Parathyroid adenoma (tissue), 2 donors: ENCODE results near the gene NUP133.
A peak's percentile ranks its signal among the peaks of the same experiment; 100 is the strongest.
"Not testable (repeated sequence)": the region's sequence is repeated elsewhere in the genome, so short reads cannot be mapped to it uniquely, and the experiment has no call there.

Experiments
- H2AFZ ChIP-seq: fragments of 300-600 bp; sonication (generic); one replicate; pipeline ENCODE4 v1.7.0; 2017; ENCODE audit warnings: antibody characterized with exemption, mild to moderate bottlenecking
- H3K27ac ChIP-seq: fragments of 300-600 bp; sonication (generic); one replicate; pipeline ENCODE4 v1.7.0; 2017
- H3K27me3 ChIP-seq: fragments of 300-600 bp; sonication (generic); one replicate; pipeline ENCODE4 v1.7.0; 2017; ENCODE audit warnings: low read length; ENCODE audit not compliant: control insufficient read depth, insufficient read depth
- H3K36me3 ChIP-seq: fragments of 300-600 bp; sonication (generic); one replicate; pipeline ENCODE4 v1.7.0; 2017; ENCODE audit warnings: low read length; ENCODE audit not compliant: control insufficient read depth, insufficient read depth
- H3K4me1 ChIP-seq: fragments of 300-600 bp; sonication (generic); one replicate; pipeline ENCODE4 v1.7.0; 2017; ENCODE audit warnings: control low read depth
- H3K4me2 ChIP-seq: fragments of 300-600 bp; sonication (generic); one replicate; pipeline ENCODE4 v1.7.0; 2017; ENCODE audit warnings: low read length
- H3K4me3 ChIP-seq: fragments of 300-600 bp; sonication (generic); one replicate; pipeline ENCODE4 v1.7.0; 2017; ENCODE audit warnings: low read depth, low read length
- H3K79me2 ChIP-seq: fragments of 300-600 bp; sonication (generic); one replicate; pipeline ENCODE4 v1.7.0; 2017; ENCODE audit warnings: control low read depth
- H3K9ac ChIP-seq: fragments of 300-600 bp; sonication (generic); one replicate; pipeline ENCODE4 v1.7.0; 2017; ENCODE audit warnings: mild to moderate bottlenecking
- H3K9me3 ChIP-seq: fragments of 300-600 bp; sonication (generic); one replicate; pipeline ENCODE4 v1.7.0; 2017; ENCODE audit warnings: low read length; ENCODE audit not compliant: control insufficient read depth
- TF ChIP-seq, protein P1 (sequence below): fragments of 300-600 bp; sonication (generic); IDR thresholded peaks from one replicate; pipeline ENCODE4 v1.7.0; 2017; ENCODE audit warnings: antibody characterized with exemption, mild to moderate bottlenecking
- donor health status: primary hyperparathyroidism.

Gene NUP133

GRCh38 chr1:229407206-229408026, 100.7 kb downstream of the NUP133 start:
- Histone ChIP-seq H3K9ac (no peak overlapping the region), H3K27ac (no peak overlapping the region), H2AFZ (peak overlapping the region; percentile 46), H3K4me2 (peak overlapping the region; percentile 43), H3K27me3 (peaks cover 14% of the 10 kb centered on the region), H3K9me3 (no peaks in the 10 kb centered on the region), H3K4me1 (no peaks in the 10 kb centered on the region), H3K4me3 (no peak overlapping the region), H3K79me2 (no peaks in the 10 kb centered on the region), H3K36me3 (no peaks in the 10 kb centered on the region)
- TF ChIP-seq, protein P1, sequence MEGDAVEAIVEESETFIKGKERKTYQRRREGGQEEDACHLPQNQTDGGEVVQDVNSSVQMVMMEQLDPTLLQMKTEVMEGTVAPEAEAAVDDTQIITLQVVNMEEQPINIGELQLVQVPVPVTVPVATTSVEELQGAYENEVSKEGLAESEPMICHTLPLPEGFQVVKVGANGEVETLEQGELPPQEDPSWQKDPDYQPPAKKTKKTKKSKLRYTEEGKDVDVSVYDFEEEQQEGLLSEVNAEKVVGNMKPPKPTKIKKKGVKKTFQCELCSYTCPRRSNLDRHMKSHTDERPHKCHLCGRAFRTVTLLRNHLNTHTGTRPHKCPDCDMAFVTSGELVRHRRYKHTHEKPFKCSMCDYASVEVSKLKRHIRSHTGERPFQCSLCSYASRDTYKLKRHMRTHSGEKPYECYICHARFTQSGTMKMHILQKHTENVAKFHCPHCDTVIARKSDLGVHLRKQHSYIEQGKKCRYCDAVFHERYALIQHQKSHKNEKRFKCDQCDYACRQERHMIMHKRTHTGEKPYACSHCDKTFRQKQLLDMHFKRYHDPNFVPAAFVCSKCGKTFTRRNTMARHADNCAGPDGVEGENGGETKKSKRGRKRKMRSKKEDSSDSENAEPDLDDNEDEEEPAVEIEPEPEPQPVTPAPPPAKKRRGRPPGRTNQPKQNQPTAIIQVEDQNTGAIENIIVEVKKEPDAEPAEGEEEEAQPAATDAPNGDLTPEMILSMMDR = no peak

- H3K4me1 ChIP-seq = no peaks in the 10 kb centered on the region
- TF ChIP-seq, protein P1 = no peak
- peaks cover 14% of the 10 kb centered on the region for H3K27me3 ChIP-seq
- H2AFZ ChIP-seq = peak overlapping the region; percentile 46
- H3K4me2 ChIP-seq = no peak overlapping the region
- no peaks in the 10 kb centered on the region for H3K36me3 ChIP-seq
- no peaks in the 10 kb centered on the region for H3K79me2 ChIP-seq
- no peaks in the 10 kb centered on the region for H3K9me3 ChIP-seq
- no peak overlapping the region for H3K9ac ChIP-seq
- no peak overlapping the region for H3K27ac ChIP-seq
- H3K4me3 ChIP-seq = no peak overlapping the region
Measured at GRCh38 chr1:229406798-229407197, 101.3 kb downstream of the NUP133 start.

DNA sequence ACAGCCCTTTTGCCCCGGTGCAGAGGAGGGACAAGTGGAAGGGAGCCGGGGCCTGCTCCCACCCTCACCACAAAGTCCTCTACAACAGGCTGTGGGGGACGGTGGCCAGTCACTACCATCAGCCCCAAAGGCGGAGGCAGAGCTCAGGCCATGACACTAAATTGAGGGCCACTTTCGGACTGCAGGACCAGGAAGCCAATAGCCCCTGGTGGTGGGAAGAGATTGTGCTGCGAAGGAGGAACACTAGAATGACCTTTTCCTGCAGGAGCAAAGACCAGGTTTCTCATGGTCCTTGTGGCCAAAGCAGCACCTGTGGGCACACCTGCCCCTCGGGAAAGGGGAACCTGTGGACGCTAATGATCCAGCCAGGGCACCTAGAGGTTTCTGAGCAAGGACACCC, 104.6 kb downstream of the NUP133 start:
- H3K27me3 ChIP-seq = peaks cover 10% of the 10 kb centered on the region

GRCh38 chr1:229402993-229403392, 105.1 kb downstream of the NUP133 start:
- no peak overlapping the region for H3K4me2 ChIP-seq
- peaks cover 10% of the 10 kb centered on the region for H3K27me3 ChIP-seq
- H3K9me3 ChIP-seq = no peaks in the 10 kb centered on the region
- no peak overlapping the region for H3K9ac ChIP-seq
- no peaks in the 10 kb centered on the region for H3K36me3 ChIP-seq
- H2AFZ ChIP-seq = no peak overlapping the region
- H3K4me3 ChIP-seq = no peak overlapping the region
- H3K4me1 ChIP-seq = no peaks in the 10 kb centered on the region
- TF ChIP-seq, protein P1 = no peak
- H3K79me2 ChIP-seq = no peaks in the 10 kb centered on the region
- H3K27ac ChIP-seq = no peak overlapping the region

More for the DNA sequence above, 104.6 kb downstream of the NUP133 start:
- no peak overlapping the region for H3K9ac ChIP-seq
- H3K9me3 ChIP-seq = no peaks in the 10 kb centered on the region
- H3K4me3 ChIP-seq = no peak overlapping the region
- no peaks in the 10 kb centered on the region for H3K36me3 ChIP-seq
- no peak overlapping the region for H3K27ac ChIP-seq
- no peak overlapping the region for H2AFZ ChIP-seq
- H3K4me2 ChIP-seq = no peak overlapping the region
- no peaks in the 10 kb centered on the region for H3K79me2 ChIP-seq
- H3K4me1 ChIP-seq = no peaks in the 10 kb centered on the region
- TF ChIP-seq, protein P1 = no peak

DNA sequence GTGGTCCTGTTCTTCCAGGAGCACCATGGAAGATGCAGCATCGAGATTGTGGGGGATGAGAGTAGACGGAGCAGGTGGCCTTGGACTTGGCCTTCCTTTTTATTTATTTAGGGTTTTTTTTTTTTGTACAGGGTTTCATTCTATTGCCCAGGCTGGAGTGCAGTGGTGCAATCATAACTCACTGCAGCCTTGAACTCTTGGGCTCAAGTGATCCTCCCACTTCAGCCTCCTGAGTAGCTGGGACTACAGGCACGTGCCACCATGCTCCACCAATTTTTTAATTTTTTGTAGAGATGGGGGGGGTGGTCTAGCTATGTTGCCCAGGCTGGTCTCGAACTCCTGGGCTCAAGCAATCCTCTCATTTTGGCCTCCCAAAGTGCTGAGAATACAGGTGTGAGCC, 105.8 kb downstream of the NUP133 start:
- not testable (repeated sequence) for H3K4me2 ChIP-seq, H3K27me3 ChIP-seq, H3K79me2 ChIP-seq

More for the DNA sequence above, 105.8 kb downstream of the NUP133 start:
- H3K4me3 ChIP-seq, H3K4me1 ChIP-seq, H3K27ac ChIP-seq, H2AFZ ChIP-seq, H3K9me3 ChIP-seq, H3K36me3 ChIP-seq, H3K9ac ChIP-seq: not testable (repeated sequence)
